Testis (tissue), 2 donors: ENCODE results near the gene HDAC8.

Experiments
- CTCF ChIP-seq, 3 experiments: fragments of 450-650 bp in 2 of 3; fragments of 200-600 bp in 1 of 3; sonication (generic) in 1 of 3; IDR thresholded peaks; one replicate each; pipeline ENCODE4 v1.5.1; 2016 to 2019; ENCODE audit warnings: antibody characterized with exemption in 3 of 3, mild to moderate bottlenecking in 2 of 3, moderate library complexity in 1 of 3
- POLR2A ChIP-seq: fragments of 450-650 bp; IDR thresholded peaks from one replicate; pipeline ENCODE4 v1.6.1; 2017; ENCODE audit warnings: antibody characterized with exemption, mild to moderate bottlenecking, moderate library complexity

DNA sequence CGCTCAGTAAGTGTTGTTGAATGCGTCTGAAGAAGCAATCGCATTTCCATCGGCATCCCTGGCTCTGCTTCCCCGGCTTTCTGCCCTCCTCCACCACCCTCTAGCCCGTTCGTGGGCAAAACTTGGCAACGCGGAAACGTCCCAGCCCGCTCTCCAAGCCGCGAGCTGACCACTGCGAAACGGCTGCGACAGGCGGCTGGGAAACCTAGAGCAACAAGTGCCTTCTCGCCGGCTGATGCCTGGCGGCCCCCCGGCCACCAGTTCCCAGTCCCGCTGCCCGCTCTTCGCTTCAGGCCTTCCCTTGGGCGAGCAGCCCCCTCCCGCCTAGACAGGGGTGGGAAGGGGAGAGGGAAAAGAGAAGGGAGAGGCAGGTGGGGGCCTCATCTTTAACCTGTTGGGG lies 267.8 kb downstream of the HDAC8 start:
- no peak for TF ChIP-seq CTCF (IDR thresholded peaks at IDR 0.05)
- no peak for TF ChIP-seq POLR2A
